HG03432 (cell line): ENCODE data around the gene NFIL3.

Source experiments
- ATAC-seq: cut with Tn5 transposase; IDR thresholded peaks from one replicate; pipeline ENCODE4 v1.9.1; 2021; ENCODE audit warnings: mild to moderate bottlenecking, moderate library complexity; ENCODE audit not compliant: unreplicated experiment

NFIL3 gene

GRCh38 chr9:91361291-91362050 lies 62.2 kb downstream of the NFIL3 start, which contains the start of gene AUH:
AUH (minus strand) TSS chr9:91361918; CDS start chr9:91361889, 29 bp downstream.
- ATAC-seq: peak; percentile 93

GRCh38 chr9:91360551-91361290 lies 62.9 kb downstream of the NFIL3 start:
- no peak for ATAC-seq

- no peak for ATAC-seq
Measured at GRCh38 chr9:91359734-91360470, 63.7 kb downstream of the NFIL3 start.

- ATAC-seq: no peak
Measured at GRCh38 chr9:91359083-91359482, 64.5 kb downstream of the NFIL3 start.
